Measurements from ENCODE around the gene NDUFAF5.

NDUFAF5 gene

GRCh38 chr20:13778827-13779226 is 6.0 kb upstream of the NDUFAF5 start:
- DNase-seq = no peak

- no peak for DNase-seq
These were observed 1.3 kb upstream of the NDUFAF5 start for GRCh38 chr20:13783528-13783927.

- DNase-seq = no peak
These were observed 446 bp upstream of the NDUFAF5 start for GRCh38 chr20:13784271-13784892.

GRCh38 chr20:13786143-13786828 is 1.5 kb downstream of the NDUFAF5 start:
- no peak for DNase-seq

- peak; percentile 70 for DNase-seq
These were observed 3.5 kb downstream of the NDUFAF5 start for GRCh38 chr20:13788167-13788834.

- no peak for DNase-seq
These were observed 5.9 kb downstream of the NDUFAF5 start for GRCh38 chr20:13790708-13791107.

- no peak for DNase-seq
These were observed 7.0 kb downstream of the NDUFAF5 start for GRCh38 chr20:13791540-13792459.

GRCh38 chr20:13793001-13793400 is 8.2 kb downstream of the NDUFAF5 start:
- no peak for DNase-seq

- DNase-seq = no peak
These were observed 9.8 kb downstream of the NDUFAF5 start for GRCh38 chr20:13794667-13795066.

- no peak for DNase-seq
These were observed 14.2 kb downstream of the NDUFAF5 start for GRCh38 chr20:13799040-13799439.

- DNase-seq = no peak
These were observed 15.1 kb downstream of the NDUFAF5 start for GRCh38 chr20:13799974-13800373.

- peak; percentile 59 for DNase-seq
These were observed 15.9 kb downstream of the NDUFAF5 start for GRCh38 chr20:13800728-13801134.

GRCh38 chr20:13809373-13809772 is 24.5 kb downstream of the NDUFAF5 start:
- no peak for DNase-seq

GRCh38 chr20:13809855-13810254 is 25.0 kb downstream of the NDUFAF5 start:
- DNase-seq = no peak

- no peak for DNase-seq
These were observed 25.6 kb downstream of the NDUFAF5 start for GRCh38 chr20:13810446-13810845.

- no peak for DNase-seq
These were observed 29.1 kb downstream of the NDUFAF5 start for GRCh38 chr20:13813910-13814309.

GRCh38 chr20:13814672-13815071 is 29.8 kb downstream of the NDUFAF5 start:
- no peak for DNase-seq

GRCh38 chr20:13816757-13817156 is 31.9 kb downstream of the NDUFAF5 start:
- DNase-seq = no peak

- DNase-seq = no peak
These were observed 32.5 kb downstream of the NDUFAF5 start for GRCh38 chr20:13817342-13817741.

GRCh38 chr20:13819885-13820645 is 35.2 kb downstream of the NDUFAF5 start:
- peak; percentile 70 for DNase-seq

GRCh38 chr20:13821876-13822275 is 37.0 kb downstream of the NDUFAF5 start:
- no peak for DNase-seq

GRCh38 chr20:13822459-13822858 is 37.6 kb downstream of the NDUFAF5 start:
- no peak for DNase-seq

Measured in eye (tissue), 1 donor.